GM23248 (cell line): ENCODE data around the gene CCDC146.

Experiments
- EZH2 ChIP-seq: fragments of 200-600 bp; sonication (generic); IDR thresholded peaks from 2 replicates; pipeline ENCODE4 v1.6.1; 2018; ENCODE audit warnings: antibody characterized with exemption, mild to moderate bottlenecking; ENCODE audit not compliant: insufficient read depth, poor library complexity, severe bottlenecking
- EZH2phosphoT487 ChIP-seq: fragments of 200-600 bp; sonication (generic); IDR thresholded peaks from 2 replicates; pipeline ENCODE4 v1.6.1; 2018; ENCODE audit warnings: antibody characterized with exemption, moderate library complexity, mild to moderate bottlenecking, low read depth; ENCODE audit not compliant: insufficient read depth

- no peak for TF ChIP-seq EZH2
- no peak for TF ChIP-seq EZH2phosphoT487
Observed at GRCh38 chr7:77330169-77330882, 207.9 kb downstream of the CCDC146 start.
